Ureter (tissue), 1 donor: ENCODE results near the gene MAPK8. TPM values are rescaled to one million over a fixed set of nuclear protein-coding genes. Genes with fewer than 3 reads are reported as not detected.
"Not testable (repeated sequence)": the region's sequence is repeated elsewhere in the genome, so short reads cannot be mapped to it uniquely, and the experiment has no call there.

Experiments used
- DNase-seq: peaks from one replicate; pipeline ENCODE4 v3.0.0-alpha.2; 2020; ENCODE audit warnings: low spot score
- total RNA-seq: library from RNA; stranded (reverse); gene quantifications from one replicate; pipeline ENCODE4 v1.2.4, GENCODE V29; 2023
- donor health status: DM: yes; HTN: yes; CAD: no.

The MAPK8 gene
- total RNA-seq, 1 donor from 2014 or later = 49.3 TPM

DNA sequence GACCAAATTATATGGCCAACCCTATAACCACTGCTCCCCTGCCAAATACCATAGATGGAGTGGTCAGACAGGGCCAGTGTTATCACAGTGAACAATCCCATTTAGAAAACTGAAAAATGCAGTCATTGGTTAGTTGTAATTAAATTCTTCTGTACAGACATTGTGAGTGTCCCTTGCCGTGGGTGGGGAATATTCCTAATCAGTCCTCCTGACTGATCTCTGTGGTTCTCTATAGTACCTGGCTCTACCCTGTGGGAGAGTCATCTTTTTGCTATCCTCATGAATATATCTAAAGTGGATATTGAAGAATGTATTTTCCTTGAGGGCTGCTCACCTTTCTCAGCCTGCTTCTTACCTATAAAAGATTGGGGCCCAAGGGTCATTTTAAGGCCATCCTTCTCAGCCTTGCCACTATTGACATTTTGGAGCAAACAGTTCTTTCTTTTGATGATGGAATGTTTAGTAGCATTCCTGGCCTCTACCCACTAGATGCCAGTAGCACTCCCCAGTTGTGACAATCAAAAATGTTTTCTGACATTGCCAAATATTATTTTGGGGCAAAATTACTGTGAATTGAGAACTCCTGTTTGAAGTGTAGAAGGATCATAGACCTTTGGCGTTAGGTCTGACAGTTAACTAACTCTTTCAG lies 110.2 kb downstream of the MAPK8 start:
- no peak for DNase-seq

DNA sequence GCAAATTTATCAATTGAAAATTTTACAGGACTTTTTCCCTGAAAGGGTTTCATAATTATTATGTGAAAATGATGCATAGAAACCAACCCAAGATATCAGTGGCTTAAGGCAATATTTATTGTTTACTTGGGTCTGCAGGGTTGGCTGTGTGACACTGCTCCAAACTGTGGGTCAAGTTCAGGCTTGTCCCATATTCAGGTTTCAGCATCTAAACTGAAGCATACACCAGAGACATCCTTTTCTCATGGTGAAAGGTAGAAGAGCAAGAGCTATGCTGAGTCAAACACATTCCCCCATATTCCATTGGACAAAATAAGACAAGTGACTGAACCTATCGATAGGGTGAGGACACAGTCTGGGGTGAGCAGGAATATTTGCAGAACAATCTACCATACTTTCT lies 110.9 kb downstream of the MAPK8 start:
- no peak for DNase-seq

DNA sequence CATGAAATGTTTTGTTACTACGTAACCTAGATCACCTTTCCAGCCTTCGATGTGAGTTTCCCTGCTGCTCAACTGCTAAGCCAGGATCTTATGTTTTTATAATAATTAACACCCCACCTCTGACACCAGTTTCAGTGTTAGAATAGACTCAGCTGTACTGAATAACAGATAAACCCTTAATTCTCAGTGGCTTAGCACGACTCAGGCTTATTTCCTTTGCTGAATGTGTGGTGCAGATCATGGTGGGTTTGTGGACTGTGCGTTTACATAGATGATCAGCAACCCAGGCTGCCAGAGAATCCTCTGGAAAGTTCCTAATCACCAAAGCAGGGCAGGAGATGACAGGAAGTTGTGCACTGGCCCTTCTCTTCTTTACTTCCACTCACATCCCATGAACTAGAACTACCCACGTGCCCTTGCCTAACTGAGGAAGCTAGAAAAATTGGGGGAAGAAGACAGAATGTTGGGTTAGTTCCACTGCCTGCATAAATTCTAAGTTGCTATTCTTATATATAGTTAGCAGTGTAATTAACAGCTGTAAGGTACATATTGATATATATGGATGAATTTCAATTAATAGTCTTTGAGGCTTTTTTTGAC lies 111.8 kb downstream of the MAPK8 start:
- no peak for DNase-seq

DNA sequence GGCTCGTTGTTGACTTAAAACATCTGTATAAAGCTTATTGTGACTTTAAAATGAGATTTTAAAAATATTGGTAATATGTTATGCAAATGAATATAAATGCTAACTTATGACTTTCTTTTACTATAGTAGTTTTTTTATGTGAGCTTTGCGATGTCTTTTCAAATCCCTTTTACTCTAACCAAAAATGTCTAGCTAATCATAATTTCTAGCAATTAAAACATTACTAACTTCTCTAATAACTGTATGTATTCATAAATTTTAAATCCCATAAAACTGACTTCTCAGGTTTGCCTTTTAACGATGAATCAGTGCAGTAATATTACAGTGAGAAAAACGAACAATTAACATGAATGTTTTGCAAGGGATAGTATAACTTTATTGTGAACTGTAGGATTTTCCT lies 113.2 kb downstream of the MAPK8 start:
- DNase-seq = no peak

DNA sequence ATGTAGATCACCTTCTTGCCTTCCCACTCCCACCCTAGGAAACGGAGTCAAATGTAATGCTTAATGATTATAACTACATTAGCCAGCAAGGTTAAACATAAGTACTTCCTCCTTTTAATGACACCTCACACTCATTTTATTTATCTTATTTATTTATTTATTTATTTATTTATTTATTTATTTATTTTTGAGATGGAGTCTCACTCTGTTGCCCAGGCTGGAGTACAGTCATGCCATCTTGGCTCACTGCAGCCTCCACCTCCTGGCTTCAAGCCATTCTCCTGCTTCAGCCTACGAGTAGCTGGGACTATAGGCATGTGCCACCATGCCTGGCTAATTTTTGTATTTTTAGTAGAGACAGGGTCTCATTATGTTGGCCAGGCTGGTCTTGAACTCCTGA lies 115.4 kb downstream of the MAPK8 start:
- not testable (repeated sequence) for DNase-seq

DNA sequence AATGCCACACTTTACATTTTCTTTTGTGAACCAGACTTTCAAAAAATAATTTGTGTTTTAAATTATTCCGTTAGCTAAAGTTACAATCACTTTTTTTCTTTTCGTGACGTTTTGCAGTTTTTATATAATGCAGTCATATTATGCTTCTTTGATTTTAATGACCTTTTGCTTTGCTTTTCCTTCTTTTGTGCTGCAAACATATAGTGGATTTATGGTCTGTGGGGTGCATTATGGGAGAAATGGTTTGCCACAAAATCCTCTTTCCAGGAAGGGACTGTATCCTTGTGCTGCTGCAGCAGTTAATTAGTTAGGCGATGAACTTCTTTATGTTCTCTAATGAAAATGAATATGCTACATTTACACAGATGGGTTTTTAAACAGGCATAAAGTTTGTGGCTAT lies 117.4 kb downstream of the MAPK8 start:
- no peak for DNase-seq

DNA sequence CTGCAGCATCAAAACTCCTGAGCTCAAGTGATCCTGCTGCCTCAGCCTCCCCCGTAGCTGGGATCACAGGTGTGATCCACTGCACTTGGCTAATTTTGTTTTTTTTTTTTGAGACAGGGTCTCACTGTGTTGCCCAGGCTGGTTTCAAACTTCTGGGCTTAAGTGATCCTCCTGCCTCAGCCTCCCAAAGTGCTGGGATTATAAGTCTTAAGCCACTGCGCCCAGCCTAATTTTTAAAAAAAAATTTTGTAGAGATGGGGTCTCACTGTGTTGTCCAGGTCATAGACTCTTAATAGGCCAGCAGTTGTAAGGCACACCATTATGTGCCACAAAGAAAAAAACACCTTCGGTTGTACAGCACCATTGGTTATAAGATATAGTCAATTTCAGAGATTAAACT lies 122.4 kb downstream of the MAPK8 start:
- DNase-seq = no peak

DNA sequence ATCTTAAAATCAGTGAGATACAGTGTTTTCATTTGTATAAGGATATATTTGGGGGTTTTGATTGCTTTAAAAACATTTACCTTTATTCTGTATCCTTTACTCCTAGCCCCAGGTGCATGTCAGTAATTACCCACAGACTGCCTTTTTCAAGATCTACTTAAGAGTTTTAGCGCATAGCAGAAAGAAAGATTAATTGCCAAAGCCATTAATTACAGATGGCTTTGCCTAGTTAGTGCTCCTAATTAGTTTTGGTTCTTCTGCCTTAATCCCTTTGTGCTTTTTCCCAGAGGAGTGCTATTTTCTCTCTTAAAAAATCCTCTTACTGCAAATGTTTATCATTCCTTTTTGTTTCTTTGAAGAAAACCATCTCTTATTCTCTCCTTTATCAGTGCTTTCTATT lies 122.8 kb downstream of the MAPK8 start:
- DNase-seq = no peak

DNA sequence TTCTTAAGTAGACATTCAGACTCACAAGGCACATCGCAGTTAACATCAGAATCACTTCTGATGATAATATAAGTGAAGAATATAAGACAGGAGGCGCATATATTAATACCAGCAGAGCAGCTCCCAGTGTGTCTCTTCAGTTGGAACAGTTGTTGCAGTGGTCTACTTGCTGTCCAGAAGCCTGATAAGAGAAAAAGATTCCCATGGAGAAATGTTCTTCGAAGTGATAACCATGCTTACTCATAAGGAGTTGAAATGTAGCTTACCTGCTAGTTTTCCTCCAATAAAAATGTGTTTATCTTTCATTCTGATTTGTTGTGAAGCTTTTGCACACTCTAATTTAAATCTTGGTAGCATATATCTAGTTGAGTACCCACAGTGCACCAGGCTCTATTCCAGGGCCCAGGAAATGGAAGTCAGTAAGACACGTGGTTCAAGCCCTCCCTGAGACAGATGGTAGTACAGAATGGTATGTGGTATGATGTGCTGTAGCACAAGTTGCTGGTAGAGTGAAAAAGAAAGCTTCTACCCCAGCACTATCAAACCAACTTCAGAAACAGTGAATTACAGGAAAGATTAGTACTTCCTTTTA lies 124.0 kb downstream of the MAPK8 start:
- no peak for DNase-seq

DNA sequence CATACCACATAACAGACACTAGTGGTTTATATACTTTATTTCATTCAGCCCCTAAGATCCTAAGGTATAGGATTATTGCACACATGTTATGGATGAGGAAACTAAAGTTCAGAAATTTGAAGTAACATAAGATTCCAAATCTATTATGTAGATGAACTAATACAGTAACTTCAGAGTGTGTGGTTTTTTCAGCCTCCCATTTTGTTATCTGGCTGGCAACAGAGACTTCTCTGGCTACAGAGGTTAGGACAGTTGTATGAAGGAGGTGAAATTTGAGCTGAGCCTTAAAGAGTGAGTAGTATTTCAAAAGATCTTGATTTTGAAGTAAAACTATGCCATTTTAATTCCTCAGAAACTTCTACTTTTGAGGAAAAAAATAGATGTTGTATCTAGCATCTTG lies 125.4 kb downstream of the MAPK8 start:
- DNase-seq = no peak

DNA sequence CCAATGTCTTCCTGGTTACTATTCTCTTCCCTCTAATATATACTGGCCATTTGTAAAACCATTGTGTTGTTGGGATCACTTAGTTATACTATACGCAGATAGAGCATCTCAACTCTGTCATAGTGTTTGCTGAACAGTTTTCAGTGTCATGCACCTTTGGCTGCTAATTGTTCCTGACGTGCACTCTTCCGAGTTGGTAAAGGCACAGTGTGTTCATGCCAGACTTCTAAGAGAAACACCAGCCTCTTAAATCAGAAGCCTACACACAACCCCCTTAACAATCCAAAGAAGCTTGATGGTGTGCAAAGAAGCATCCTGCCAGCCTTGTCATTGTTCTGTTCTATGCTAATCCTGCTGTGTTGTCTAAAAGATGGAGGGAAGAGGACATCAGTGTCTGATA lies 131.1 kb downstream of the MAPK8 start:
- DNase-seq = no peak

DNA sequence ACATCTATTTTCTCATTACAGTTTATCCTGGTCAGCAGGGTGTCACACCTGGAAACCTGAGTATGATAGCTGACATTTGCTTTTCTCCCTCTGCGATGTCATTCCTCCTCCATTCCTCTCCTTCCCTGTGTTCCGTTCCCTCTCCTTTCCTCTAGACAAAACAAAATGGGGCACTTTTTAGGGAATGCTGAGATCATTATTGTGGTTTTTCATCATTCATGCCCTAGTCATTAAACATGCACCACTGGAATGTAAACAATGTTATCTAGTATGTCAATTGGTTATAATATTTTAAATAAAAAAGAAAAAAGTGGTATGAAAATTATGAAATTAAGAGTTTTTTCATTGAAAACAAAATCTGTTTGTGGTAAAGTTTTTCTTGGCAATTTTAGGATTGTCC lies 132.6 kb downstream of the MAPK8 start:
- no peak for DNase-seq

DNA sequence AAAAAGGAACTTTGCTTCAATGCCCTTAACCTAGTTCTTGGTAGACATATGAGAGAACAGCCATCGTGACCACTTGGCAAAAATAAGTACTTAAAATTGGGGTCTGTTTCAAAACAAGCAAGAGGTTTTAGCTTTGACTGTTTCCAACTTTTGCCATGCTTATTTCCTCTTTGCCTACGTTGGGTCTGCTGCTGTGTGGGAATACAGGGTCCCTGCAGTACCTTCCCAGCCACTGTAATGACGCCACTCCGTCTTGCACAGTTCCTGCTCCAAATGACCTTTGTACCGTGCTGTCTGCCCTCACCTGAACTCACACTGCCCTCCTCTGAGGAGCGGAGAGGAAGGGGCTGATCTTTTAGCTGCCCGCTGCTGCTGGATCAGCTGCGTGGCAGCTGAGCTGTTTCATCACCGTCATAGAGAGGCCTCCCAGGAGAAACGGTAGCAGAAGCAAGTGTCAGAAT lies 133.1 kb downstream of the MAPK8 start:
- no peak for DNase-seq

DNA sequence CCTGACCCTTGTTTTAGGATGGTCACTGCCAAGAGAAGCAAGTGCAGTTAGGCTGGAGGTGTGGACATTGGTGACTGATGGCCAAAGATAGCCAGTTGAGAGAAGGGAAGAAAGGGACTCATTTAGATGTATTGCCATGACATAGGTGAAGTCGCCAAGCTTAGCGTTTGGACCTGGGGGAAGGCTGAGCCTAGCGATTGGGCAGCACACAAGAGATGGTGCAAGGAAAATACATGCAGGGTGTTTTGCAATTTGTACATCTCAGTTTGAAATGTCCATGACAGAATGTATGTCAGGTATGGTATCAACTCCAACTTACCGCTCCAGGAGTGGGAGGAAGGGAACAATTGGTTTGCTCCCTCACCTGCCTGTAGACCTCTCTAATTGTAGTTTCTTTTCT lies 134.3 kb downstream of the MAPK8 start:
- DNase-seq = no peak

DNA sequence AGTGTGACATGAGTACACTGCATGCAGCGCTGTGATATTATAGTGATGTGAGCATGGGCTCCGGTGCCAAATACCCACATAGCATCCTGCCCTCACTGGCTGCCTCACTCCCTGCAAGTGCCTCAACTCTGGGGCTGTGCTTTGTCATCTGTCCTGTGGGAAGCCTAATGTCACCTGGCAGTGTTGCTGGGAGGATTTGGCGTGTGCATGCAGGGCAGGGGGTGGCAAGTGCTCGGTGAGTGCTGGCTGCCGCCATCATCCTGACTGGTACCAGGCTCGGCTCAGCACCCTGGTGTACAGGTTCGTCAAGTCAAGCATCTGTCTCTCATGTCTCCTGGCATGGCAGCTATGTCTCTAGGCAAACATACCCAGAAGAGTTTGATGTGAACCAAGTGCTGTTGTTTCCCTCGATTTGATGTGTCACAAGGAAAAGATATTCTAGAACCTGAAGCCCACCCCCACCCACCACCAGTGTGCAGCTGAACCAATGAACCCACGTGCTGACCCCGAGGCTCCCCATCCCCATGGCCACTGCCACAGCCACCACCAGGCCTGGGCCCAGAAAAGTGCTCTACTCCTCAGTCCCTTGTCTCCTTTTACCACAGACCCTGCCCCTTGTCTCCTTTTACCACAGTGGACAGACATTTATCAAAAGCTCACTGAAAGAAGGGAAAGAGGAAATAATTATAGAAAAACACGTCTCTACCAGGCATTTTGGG lies 135.8 kb downstream of the MAPK8 start:
- DNase-seq = no peak

DNA sequence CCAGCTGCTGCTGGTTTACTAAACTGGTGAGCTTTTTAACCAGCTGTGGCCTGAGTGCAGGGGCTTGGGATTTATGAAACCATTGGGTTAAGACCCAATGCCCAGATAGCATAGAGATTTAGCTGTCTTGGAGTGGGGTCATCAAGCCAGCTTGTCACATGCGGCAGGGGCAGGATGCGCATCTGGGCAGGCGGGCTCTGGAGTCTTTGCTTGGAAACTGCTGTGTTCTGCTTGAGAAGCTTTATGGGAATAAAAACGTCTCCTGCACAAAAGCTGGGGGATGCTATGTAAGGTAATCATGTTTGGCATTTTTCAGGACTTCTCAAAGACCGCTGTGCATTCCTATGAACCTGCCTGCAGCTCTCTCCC lies 136.3 kb downstream of the MAPK8 start:
- DNase-seq = no peak

DNA sequence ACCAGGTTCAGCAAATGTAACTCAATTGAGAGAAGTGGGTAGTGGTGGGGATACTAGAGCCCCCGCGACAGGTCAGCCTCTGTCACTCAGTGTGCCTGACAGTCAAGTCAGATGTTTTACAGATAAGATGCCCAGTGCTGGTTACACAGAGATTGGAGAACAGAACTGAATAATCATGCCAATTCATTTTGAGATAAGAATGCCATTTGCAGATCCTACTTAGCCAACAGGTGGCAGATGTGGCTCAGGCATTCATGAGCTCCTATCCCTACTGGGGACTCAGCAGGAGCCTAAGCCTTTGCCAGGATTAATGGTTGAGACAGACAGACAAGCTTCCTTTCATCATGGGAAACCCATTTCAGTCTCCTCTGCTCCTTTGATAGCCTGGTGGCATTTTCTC lies 137.8 kb downstream of the MAPK8 start:
- no peak for DNase-seq

DNA sequence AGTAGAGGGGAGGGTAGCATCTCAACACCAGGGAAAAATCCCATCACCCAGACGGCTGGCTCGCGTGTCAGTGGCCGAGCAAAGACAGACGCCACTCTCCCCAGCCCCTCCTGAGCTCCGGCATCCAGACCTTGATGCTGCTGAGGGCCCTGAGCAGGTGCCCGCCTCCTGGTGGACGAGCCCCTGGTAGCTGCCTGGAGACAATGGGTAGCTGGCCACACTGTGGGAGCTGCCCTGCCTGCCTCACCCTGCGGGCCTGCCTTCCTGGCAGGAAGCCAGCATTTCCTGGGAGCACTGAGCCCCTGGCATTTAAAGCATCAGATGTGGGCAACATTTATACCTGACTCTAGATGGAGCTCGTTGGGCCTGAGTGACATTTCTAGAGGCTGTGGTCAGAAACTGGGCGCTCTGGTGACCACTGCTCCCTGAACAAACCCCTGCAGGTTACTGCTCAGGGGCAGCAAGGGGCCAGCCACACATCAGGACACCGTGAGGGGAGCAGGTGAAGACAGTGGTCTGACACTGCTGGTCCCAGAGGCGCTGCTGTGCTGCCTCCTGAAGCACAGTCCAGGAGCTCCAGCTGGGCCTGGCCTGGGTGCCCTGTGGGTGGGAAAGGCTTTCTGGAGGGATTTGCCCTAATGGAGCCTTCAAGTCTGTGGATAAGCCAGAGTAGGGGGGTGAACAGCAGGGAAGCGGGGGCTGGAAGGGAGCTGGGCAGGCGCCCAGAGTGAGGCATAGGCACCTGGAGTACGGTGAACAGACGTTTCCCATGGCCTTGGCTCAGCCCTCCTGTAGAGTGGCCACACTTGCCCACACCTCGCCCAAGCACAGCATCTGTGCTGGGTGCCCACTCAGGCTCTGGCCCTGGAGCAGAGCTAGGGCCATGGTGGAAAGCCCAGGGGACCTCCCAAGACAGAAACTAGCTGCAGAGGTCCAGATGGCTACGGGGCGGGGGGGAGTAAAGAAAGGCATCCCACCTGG lies 138.7 kb downstream of the MAPK8 start:
- DNase-seq = peak; percentile 38

DNA sequence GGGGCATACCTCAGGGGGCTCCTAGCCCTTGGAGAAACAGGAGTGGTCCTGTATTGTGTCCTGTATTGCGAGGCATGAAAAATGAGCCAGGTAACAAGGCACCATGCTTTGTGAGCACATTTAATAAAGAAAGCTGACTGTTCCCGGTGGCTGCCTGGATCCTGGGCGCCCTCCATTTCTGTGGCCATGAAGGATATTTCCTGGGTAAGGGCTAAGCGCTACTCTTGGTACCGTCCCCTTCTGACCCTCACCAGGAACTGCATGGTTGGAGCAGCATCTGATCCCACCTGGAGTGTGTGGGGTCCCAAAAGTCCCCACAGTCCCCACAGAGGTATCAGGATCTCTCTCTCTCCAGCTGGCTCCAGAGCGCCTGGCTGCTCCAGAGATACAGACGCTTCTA lies 139.5 kb downstream of the MAPK8 start:
- no peak for DNase-seq

DNA sequence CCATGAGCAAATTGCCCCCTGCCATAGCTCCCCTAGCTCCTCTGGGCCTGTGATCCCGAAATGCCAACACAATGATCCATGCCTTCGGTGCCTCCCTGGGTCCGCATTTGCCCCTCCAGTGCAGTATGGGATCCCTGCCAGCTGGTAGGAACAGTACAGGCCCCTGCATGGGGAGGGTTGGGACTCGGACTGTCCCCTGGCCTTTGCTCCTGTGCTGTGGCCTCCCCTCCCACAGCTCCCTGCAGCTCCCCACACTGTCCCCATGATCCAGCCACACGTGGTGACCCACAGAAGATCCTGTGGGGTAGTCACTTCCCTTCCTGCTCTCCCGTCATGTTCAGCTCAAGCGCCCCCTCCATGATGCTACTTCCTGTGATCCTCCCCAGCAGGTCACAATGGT lies 140.3 kb downstream of the MAPK8 start:
- peak; percentile 29 for DNase-seq

DNA sequence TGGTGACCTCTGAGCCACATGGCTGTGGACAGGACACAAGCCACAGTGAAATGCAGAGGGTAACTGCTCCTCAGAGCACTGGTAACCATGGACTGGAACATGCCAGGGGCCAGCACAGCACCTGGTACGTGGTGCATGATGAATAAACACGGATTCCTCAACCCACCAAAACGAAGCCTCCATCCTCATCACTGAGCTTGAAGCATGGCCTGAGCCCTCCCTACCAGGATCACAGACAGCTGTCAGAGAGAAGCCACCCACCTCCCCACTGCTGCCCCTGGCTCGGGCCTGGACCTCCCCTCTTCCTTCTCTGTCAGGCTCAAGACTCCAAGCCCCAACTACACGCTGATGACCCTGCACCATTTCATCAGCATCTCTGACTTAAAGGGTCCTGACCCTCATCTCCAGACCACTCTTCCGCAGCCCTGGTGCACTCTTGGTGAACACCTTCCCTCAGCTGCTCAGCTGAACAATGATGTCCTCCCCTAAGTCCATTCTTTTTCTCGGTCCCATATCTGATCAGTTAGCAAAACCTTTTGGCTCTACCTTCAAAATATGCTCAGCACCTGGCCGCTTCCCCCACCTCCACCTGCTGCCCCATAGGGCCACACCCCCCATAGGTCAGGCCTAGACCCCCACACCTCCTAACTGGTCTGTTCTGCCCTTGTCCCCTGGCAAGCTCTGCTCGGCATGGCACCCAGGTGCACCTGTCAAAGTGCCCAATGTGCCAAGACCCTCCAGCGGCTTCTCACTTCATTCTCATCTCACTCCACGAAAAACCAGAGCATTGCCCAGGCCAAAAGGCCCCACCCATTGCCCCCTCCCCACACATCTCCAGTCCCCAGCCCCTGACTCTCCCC lies 141.1 kb downstream of the MAPK8 start:
- no peak for DNase-seq
